Progenitor cell of endocrine pancreas (in vitro differentiated cells): Measurements from ENCODE around the gene PCP4L1. TPM values are rescaled to one million over a fixed set of nuclear protein-coding genes. Genes with fewer than 3 reads are reported as not detected.

ENCODE experiments used
- DNase-seq: peaks from one replicate; pipeline ENCODE4 v3.0.0; 2021; ENCODE audit warnings: low spot score; ENCODE audit not compliant: unreplicated experiment
- H3K27ac Mint-ChIP-seq: 2 replicates; pipeline ENCODE4 v1.8.0; 2021; ENCODE audit warnings: mild to moderate bottlenecking, moderate library complexity, mixed read lengths
- H3K27me3 Mint-ChIP-seq: 2 replicates; pipeline ENCODE4 v1.8.0; 2021; ENCODE audit warnings: mixed read lengths
- H3K36me3 Mint-ChIP-seq: 2 replicates; pipeline ENCODE4 v1.8.0; 2022; ENCODE audit warnings: mixed read lengths; ENCODE audit not compliant: insufficient read depth
- H3K4me1 Mint-ChIP-seq: 2 replicates; pipeline ENCODE4 v1.8.0; 2021; ENCODE audit warnings: low read depth, mixed read lengths
- H3K4me3 Mint-ChIP-seq: 2 replicates; pipeline ENCODE4 v1.8.0; 2021; ENCODE audit warnings: low read depth, mild to moderate bottlenecking, moderate library complexity, mixed read lengths
- H3K9me3 Mint-ChIP-seq: 2 replicates; pipeline ENCODE4 v1.8.0; 2021; ENCODE audit warnings: low read depth, mixed read lengths
- total RNA-seq: library from RNA; stranded (reverse); gene quantifications from 2 replicates; pipeline ENCODE4 v1.2.1, GENCODE V29; 2021
- TF ChIP-seq, protein P1 (sequence below): fragments of 200-600 bp; sonication (generic); IDR thresholded peaks from one replicate; pipeline ENCODE4 v1.5.0; 2021; ENCODE audit warnings: antibody characterized with exemption, mild to moderate bottlenecking; ENCODE audit not compliant: unreplicated experiment

Gene PCP4L1
- total RNA-seq, 1 donor from 2014 or later: 0.86 TPM

DNA sequence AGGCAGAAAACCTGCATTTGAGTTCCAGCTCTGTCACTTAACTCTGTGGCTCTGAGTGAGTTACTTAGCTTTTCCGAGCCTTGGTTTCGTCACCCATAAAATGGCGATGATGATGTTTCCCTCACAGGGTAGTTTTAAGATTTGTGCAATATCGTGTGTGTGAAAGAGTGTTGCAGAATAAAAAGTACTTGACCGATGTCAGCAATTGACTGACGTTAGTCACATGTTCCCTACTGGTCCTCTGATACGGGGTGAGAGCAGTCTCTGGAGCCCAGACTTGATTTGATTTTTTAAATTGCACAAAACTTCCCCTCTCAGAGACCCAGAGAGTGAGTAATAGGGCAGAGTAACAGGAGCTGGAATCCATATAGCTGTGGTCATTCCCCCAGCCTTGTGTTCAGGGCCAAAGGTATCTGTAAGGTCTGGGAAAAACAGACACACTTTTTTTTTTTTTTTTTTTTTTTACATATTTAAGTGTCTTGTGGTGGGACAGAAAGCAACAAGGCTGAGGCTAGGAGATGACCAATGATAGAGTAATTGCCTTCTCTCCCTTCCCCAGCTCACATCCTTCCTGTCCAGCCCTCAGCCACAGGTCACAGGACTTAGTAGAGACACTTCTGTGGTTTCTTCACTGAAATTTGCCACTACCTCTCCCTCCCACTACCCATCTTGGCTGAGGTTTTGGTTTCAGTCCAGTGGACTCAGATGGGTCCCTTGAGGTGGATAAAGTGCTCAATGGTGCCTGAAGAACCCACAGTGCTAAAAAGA, 41.4 kb upstream of the PCP4L1 start:
- peaks cover 43% of the 10 kb centered on the region for H3K4me1 Mint-ChIP-seq
- no peaks in the 10 kb centered on the region for H3K27me3 Mint-ChIP-seq
- no peak for DNase-seq
- peak overlapping the region; percentile 73 for H3K27ac Mint-ChIP-seq
- H3K4me3 Mint-ChIP-seq: no peak overlapping the region
- H3K9me3 Mint-ChIP-seq: no peaks in the 10 kb centered on the region
- peaks cover 19% of the 10 kb centered on the region for H3K36me3 Mint-ChIP-seq
- TF ChIP-seq, protein P1, sequence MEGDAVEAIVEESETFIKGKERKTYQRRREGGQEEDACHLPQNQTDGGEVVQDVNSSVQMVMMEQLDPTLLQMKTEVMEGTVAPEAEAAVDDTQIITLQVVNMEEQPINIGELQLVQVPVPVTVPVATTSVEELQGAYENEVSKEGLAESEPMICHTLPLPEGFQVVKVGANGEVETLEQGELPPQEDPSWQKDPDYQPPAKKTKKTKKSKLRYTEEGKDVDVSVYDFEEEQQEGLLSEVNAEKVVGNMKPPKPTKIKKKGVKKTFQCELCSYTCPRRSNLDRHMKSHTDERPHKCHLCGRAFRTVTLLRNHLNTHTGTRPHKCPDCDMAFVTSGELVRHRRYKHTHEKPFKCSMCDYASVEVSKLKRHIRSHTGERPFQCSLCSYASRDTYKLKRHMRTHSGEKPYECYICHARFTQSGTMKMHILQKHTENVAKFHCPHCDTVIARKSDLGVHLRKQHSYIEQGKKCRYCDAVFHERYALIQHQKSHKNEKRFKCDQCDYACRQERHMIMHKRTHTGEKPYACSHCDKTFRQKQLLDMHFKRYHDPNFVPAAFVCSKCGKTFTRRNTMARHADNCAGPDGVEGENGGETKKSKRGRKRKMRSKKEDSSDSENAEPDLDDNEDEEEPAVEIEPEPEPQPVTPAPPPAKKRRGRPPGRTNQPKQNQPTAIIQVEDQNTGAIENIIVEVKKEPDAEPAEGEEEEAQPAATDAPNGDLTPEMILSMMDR: no peak

DNA sequence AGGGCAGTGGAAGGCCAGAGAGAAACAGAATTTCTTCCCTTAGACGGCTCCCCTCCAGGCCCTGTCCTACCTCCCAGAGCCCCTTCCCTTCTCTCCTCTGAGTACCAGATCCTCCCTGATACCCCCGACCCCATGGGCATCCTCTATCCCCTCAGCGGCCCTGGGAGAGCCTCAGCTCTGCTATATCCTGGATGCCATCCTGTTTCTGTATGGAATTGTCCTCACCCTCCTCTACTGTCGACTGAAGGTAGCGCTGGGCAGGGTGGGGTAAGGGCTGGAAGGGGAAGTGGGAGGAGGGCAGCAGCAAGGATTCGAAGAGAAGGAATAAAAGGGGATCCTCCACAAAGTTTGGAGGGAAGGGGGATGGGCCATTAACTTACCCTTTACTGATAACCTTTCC, 40.7 kb upstream of the PCP4L1 start:
- Mint-ChIP-seq H3K4me3 (no peak overlapping the region), H3K27me3 (no peaks in the 10 kb centered on the region), H3K9me3 (no peaks in the 10 kb centered on the region), H3K27ac (no peak overlapping the region), H3K4me1 (peaks cover 45% of the 10 kb centered on the region), H3K36me3 (peaks cover 17% of the 10 kb centered on the region)
- DNase-seq: no peak
- TF ChIP-seq, protein P1: no peak

DNA sequence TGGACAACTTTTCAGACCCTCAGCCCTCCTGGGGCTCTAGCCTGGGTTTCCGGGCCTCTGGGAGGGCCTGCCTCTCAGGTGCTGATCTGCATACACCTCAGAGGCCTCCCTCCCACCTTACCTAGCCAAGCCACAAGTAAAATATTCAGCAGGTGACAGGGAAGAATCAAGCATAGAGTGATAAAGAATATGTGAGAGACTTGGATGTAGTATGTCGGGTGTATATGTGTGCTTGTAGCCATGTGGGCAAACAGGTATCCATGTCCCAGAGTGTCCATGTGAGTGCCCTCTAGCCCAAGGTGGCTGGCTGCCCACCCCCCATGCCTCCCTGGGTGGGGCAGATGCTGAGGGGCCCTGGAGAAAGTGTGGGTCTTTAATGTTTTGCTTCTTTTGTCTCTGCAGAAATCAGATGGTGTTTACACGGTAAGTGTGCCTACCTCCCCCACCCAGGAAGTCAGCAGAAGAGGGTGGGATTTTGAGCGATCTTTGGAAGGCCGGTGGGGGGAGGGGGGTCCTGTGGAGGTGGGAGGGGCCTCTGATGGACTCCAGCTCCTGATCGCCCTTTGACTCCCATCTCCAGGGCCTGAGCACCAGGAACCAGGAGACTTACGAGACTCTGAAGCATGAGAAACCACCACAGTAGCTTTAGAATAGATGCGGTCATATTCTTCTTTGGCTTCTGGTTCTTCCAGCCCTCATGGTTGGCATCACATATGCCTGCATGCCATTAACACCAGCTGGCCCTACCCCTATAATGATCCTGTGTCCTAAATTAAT, 40.1 kb upstream of the PCP4L1 start:
- Mint-ChIP-seq H3K4me1 (peaks cover 49% of the 10 kb centered on the region), H3K4me3 (peak overlapping the region; percentile 16), H3K27ac (peak overlapping the region; percentile 94), H3K9me3 (no peaks in the 10 kb centered on the region), H3K36me3 (peaks cover 13% of the 10 kb centered on the region), H3K27me3 (no peaks in the 10 kb centered on the region)
- no peak for DNase-seq
- TF ChIP-seq, protein P1: no peak

DNA sequence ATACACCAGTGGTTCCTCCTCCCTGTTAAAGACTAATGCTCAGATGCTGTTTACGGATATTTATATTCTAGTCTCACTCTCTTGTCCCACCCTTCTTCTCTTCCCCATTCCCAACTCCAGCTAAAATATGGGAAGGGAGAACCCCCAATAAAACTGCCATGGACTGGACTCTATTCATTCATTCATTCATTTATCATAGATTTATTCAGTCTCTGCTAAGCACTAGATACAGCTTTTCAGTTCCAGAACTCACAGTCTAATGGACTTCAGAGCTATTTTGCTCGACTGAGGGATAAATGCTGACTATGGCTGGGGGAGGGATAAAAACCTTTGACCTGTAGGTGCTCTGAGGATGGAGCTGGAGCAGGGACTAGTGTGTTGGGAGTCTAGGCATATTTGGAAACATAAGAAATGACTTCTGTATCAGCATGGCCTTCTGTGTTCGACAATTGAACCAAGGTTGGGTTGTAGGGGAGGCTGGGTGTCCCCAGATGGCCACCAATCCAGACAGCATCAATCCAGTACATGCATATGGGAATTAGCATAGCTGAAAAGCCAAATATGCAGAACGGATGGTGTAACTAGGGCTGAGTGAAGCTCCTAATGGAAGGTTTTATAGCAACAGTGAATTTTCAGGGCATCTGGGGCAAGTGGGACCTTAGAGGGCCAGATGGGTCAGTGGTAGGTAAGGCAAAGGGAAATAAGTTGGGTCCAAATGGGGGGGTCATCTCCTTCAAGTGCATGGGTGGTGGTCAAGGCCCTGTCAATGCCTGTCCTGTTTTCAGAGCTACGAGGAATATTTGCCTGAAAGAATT, 39.3 kb upstream of the PCP4L1 start:
- Mint-ChIP-seq H3K4me1 (peaks cover 57% of the 10 kb centered on the region), H3K9me3 (no peaks in the 10 kb centered on the region), H3K36me3 (peaks cover 7% of the 10 kb centered on the region), H3K27ac (peak overlapping the region; percentile 94), H3K27me3 (no peaks in the 10 kb centered on the region), H3K4me3 (no peak overlapping the region)
- TF ChIP-seq, protein P1: no peak
- DNase-seq: no peak

DNA sequence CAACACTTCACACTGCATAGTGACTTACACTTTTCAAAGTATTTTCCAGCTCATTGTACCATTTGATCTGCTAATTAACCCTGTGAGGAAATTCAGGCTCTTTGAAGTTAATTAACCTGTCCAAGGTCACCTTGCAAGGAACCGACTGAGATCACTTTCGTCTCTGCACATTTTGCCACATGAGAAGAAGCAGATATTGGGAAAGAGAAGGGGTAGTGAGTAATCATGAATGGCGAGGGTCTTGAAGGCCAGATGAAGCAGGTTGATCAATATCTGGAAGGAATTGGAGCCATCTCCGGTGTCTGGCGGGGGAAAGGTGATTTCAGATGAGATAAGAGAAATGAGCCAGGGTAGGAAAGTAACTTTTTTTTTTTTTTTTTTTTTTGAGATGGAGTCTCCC, 38.5 kb upstream of the PCP4L1 start:
- Mint-ChIP-seq H3K4me3 (no peak overlapping the region), H3K4me1 (peaks cover 60% of the 10 kb centered on the region), H3K36me3 (peaks cover 3% of the 10 kb centered on the region), H3K9me3 (no peaks in the 10 kb centered on the region), H3K27me3 (no peaks in the 10 kb centered on the region), H3K27ac (no peak overlapping the region)
- no peak for DNase-seq
- TF ChIP-seq, protein P1: no peak
